ENCODE data around the gene TENM4.

TENM4 gene

GRCh38 chr11:79438631-79439409 is 2.0 kb downstream of the TENM4 start:
- DNase-seq (no peak), ATAC-seq (replicated peaks) (no peak)
- no peak overlapping the region for H3K27ac Mint-ChIP-seq
- H3K4me1 Mint-ChIP-seq (ENCODE audit: low read depth in 2 of 2) = peaks cover 0 to 5% of the 10 kb centered on the region in 2 donors
- H3K4me3 Mint-ChIP-seq = no peak overlapping the region
- peaks cover 0 to 6% of the 10 kb centered on the region in 2 donors for H3K9me3 Mint-ChIP-seq
- peaks cover 56 to 69% of the 10 kb centered on the region in 2 donors for H3K27me3 Mint-ChIP-seq
- no peaks in the 10 kb centered on the region for H3K36me3 Mint-ChIP-seq (ENCODE audit: insufficient read depth)

GRCh38 chr11:79437981-79438630 is 2.7 kb downstream of the TENM4 start:
- no peak for ATAC-seq (replicated peaks)
- H3K27me3 Mint-ChIP-seq = peaks cover 51 to 69% of the 10 kb centered on the region in 2 donors

DNA sequence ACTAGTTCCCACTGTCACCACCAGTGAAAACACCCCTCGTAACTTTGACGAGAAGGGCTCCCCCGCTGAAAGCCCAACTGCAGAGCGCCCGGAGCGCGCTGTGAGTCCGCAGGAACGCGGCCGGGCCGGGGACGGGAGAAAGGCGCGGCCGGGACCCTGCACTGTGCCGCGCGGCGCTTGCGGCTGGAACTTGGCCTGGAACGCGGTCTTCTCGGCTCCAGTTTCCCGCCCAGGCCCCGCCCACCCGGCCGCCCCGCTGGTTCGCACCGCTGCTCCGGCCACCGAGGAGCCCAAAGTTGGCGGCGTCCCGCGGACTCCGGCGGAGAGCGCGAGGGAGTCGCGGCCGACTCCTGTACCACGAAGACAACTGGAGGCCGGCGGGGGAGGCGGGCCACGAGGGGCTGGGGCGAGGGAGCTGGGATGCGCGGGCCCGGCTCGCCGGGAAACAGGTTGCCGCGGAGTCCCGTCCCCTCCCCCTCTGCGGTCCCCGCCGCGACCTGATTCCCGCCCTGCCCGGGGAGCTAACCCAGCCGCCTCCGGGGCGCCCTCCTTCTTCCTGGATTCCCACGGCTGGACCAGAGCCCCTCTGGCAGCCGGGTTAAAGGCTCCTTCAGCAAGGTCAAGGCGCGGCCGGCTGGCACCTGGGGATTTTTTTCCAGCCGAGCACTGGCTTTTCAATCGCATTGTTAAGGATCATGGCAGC is 3.4 kb downstream of the TENM4 start:
- Mint-ChIP-seq H3K4me3 (no peak overlapping the region), H3K36me3 (ENCODE audit: insufficient read depth) (no peaks in the 10 kb centered on the region), H3K4me1 (ENCODE audit: low read depth in 2 of 2) (peaks cover 0 to 5% of the 10 kb centered on the region in 2 donors), H3K27me3 (peaks cover 45 to 64% of the 10 kb centered on the region in 2 donors), H3K27ac (no peak overlapping the region), H3K9me3 (peaks cover 0 to 6% of the 10 kb centered on the region in 2 donors)
- no peak for ATAC-seq (replicated peaks)
- no peak for DNase-seq

More at GRCh38 chr11:79437981-79438630, 2.7 kb downstream of the TENM4 start:
- Mint-ChIP-seq H3K9me3 (peaks cover 0 to 6% of the 10 kb centered on the region in 2 donors), H3K4me3 (no peak overlapping the region), H3K27ac (no peak overlapping the region), H3K4me1 (ENCODE audit: low read depth in 2 of 2) (peaks cover 0 to 5% of the 10 kb centered on the region in 2 donors), H3K36me3 (ENCODE audit: insufficient read depth) (no peaks in the 10 kb centered on the region)
- DNase-seq = no peak

DNA sequence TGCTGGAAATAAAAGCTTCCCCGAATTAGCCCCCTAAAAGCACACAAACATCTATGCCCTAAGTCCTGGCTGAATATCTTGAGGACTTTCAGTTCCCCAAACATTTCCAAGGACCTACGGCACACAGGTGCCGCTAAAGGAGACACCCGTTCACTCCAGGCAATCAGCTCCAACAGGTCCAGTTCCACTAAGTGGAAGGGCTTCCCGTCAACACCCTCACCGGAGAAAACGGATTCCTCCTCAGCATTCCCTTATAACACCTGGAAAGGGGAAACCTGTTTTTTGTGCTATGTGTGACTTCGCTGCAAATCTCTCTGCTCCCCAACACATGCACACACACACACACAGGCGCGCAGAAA is 3.9 kb downstream of the TENM4 start:
- Mint-ChIP-seq H3K9me3 (peaks cover 0 to 6% of the 10 kb centered on the region in 2 donors), H3K27ac (no peak overlapping the region), H3K36me3 (ENCODE audit: insufficient read depth) (no peaks in the 10 kb centered on the region), H3K4me1 (ENCODE audit: low read depth in 2 of 2) (peaks cover 0 to 5% of the 10 kb centered on the region in 2 donors), H3K4me3 (no peak overlapping the region), H3K27me3 (peaks cover 39 to 59% of the 10 kb centered on the region in 2 donors)
- ATAC-seq (replicated peaks) (no peak), DNase-seq (no peak)

GRCh38 chr11:79434283-79434682 is 6.5 kb downstream of the TENM4 start:
- Mint-ChIP-seq H3K27me3 (peaks cover 22 to 46% of the 10 kb centered on the region in 2 donors), H3K27ac (no peak overlapping the region), H3K4me1 (ENCODE audit: low read depth in 2 of 2) (no peaks in the 10 kb centered on the region), H3K36me3 (ENCODE audit: insufficient read depth) (no peaks in the 10 kb centered on the region), H3K9me3 (peaks cover 0 to 3% of the 10 kb centered on the region in 2 donors), H3K4me3 (no peak overlapping the region)
- ATAC-seq (replicated peaks) (no peak), DNase-seq (no peak)

- Mint-ChIP-seq H3K36me3 (ENCODE audit: insufficient read depth) (no peaks in the 10 kb centered on the region), H3K9me3 (peaks cover 0 to 3% of the 10 kb centered on the region in 2 donors), H3K27me3 (peaks cover 13 to 29% of the 10 kb centered on the region in 2 donors), H3K4me3 (no peak overlapping the region), H3K27ac (no peak overlapping the region), H3K4me1 (ENCODE audit: low read depth in 2 of 2) (no peaks in the 10 kb centered on the region)
- ATAC-seq (replicated peaks) (no peak), DNase-seq (no peak)
These were observed 8.7 kb downstream of the TENM4 start for GRCh38 chr11:79432138-79432537.

DNA sequence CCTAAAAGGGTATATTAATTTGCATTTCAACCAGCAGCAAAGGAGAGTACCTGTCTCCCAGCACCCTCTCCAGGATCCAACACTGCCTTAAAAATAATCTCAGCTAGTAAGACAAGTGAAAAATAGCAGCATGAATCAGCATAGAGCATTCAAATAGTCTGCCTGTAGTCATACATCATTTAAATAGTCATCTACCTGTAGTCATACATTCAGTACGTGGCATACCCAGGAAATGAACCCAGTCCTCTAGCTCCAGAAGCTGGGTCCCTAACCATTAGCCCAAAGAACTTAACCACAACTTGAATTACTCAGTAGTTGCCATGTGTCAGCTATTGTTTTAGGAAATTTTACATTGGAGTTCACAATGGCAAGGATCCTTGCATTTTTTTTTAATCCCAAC is 9.3 kb downstream of the TENM4 start:
- no peaks in the 10 kb centered on the region for H3K4me1 Mint-ChIP-seq (ENCODE audit: low read depth in 2 of 2)
- H3K27ac Mint-ChIP-seq = no peak overlapping the region
- H3K9me3 Mint-ChIP-seq = peaks cover 2 to 3% of the 10 kb centered on the region in 2 donors
- DNase-seq (no peak), ATAC-seq (replicated peaks) (no peak)
- H3K27me3 Mint-ChIP-seq = peaks cover 7 to 22% of the 10 kb centered on the region in 2 donors
- H3K36me3 Mint-ChIP-seq (ENCODE audit: insufficient read depth) = no peaks in the 10 kb centered on the region
- no peak overlapping the region for H3K4me3 Mint-ChIP-seq

DNA sequence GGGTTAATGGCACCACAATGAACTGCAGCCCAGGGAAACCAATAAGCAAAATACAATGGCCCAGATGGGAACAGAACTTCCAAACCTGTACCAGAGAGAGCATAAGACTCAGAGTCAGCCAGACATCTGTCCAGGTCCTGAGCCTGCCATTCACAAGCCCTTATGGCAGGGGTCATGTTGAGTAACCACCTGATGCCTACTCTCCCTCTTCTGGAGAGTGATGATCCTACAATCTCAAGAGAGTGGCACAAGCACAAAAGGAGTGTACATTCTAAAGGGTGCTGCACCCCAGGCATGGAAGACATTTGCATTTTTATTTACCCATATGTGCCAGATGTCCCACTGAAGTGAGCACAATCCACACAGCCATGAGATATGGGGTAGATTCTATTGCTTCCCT is 10.6 kb downstream of the TENM4 start:
- H3K9me3 Mint-ChIP-seq = peaks cover 3 to 8% of the 10 kb centered on the region in 2 donors
- peaks cover 0 to 10% of the 10 kb centered on the region in 2 donors for H3K27me3 Mint-ChIP-seq
- ATAC-seq (replicated peaks) (no peak), DNase-seq (no peak)
- H3K4me3 Mint-ChIP-seq = no peak overlapping the region
- no peaks in the 10 kb centered on the region for H3K4me1 Mint-ChIP-seq (ENCODE audit: low read depth in 2 of 2)
- no peaks in the 10 kb centered on the region for H3K36me3 Mint-ChIP-seq (ENCODE audit: insufficient read depth)
- no peak overlapping the region for H3K27ac Mint-ChIP-seq

DNA sequence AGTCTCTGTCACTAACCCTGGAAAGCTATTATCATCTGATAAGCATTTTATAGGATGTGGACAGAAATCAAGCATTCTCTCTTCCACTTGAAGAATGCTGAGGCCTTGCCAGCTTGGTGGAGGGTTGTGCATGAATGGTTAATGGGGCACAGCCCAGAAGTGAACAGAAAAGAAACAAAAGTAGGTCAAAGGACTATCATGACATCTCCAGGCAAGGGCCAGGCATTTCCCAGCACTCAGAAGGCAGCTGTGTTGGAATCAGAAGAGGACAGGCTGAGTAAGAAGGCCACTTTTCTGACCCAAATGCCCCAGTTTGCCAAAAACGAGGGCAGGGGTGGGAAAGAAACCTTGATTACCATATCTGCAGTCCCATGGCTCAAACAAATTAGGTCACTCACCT is 12.4 kb downstream of the TENM4 start:
- H3K27ac Mint-ChIP-seq = no peak overlapping the region
- H3K9me3 Mint-ChIP-seq = peaks cover 0 to 8% of the 10 kb centered on the region in 2 donors
- H3K4me1 Mint-ChIP-seq (ENCODE audit: low read depth in 2 of 2) = no peaks in the 10 kb centered on the region
- no peak overlapping the region for H3K4me3 Mint-ChIP-seq
- H3K27me3 Mint-ChIP-seq = no peaks in the 10 kb centered on the region
- ATAC-seq (replicated peaks) = no peak
- no peak for DNase-seq
- H3K36me3 Mint-ChIP-seq (ENCODE audit: insufficient read depth) = no peaks in the 10 kb centered on the region

GRCh38 chr11:79427611-79428327 is 13.1 kb downstream of the TENM4 start:
- H3K9me3 Mint-ChIP-seq = peaks cover 0 to 8% of the 10 kb centered on the region in 2 donors

GRCh38 chr11:79427126-79427525 is 13.7 kb downstream of the TENM4 start:
- ATAC-seq (replicated peaks) (no peak), DNase-seq (no peak)
- Mint-ChIP-seq H3K36me3 (ENCODE audit: insufficient read depth) (no peaks in the 10 kb centered on the region), H3K4me1 (ENCODE audit: low read depth in 2 of 2) (no peaks in the 10 kb centered on the region), H3K9me3 (peaks cover 0 to 8% of the 10 kb centered on the region in 2 donors), H3K4me3 (no peak overlapping the region), H3K27me3 (no peaks in the 10 kb centered on the region), H3K27ac (no peak overlapping the region)

More at GRCh38 chr11:79427611-79428327, 13.1 kb downstream of the TENM4 start:
- DNase-seq = no peak
- Mint-ChIP-seq H3K4me1 (ENCODE audit: low read depth in 2 of 2) (no peaks in the 10 kb centered on the region), H3K36me3 (ENCODE audit: insufficient read depth) (no peaks in the 10 kb centered on the region), H3K27ac (no peak overlapping the region), H3K4me3 (no peak overlapping the region), H3K27me3 (no peaks in the 10 kb centered on the region)
- no peak for ATAC-seq (replicated peaks)

DNA sequence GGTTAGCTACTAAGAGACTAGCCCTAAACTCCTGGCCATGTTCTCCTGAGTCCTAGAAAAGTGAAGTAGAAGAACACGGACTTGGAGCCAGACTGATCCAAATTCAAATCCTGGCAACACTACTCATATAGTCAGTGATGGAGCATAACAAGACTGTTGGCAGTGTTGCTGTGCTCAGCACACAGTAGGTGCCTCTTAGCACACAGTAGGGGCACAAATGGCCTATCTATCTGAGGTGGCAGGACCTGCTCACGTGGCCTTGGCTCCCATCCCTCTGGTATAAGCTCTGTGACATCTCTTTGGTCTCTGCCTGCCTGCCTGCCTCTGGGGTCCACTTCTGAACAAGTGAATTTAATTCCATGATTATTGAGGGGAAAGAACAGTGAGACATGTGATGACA is 15.4 kb downstream of the TENM4 start:
- Mint-ChIP-seq H3K9me3 (peaks cover 0 to 8% of the 10 kb centered on the region in 2 donors), H3K4me1 (ENCODE audit: low read depth in 2 of 2) (no peaks in the 10 kb centered on the region), H3K27me3 (no peaks in the 10 kb centered on the region), H3K27ac (no peak overlapping the region), H3K4me3 (no peak overlapping the region), H3K36me3 (ENCODE audit: insufficient read depth) (no peaks in the 10 kb centered on the region)
- DNase-seq (no peak), ATAC-seq (replicated peaks) (no peak)

DNA sequence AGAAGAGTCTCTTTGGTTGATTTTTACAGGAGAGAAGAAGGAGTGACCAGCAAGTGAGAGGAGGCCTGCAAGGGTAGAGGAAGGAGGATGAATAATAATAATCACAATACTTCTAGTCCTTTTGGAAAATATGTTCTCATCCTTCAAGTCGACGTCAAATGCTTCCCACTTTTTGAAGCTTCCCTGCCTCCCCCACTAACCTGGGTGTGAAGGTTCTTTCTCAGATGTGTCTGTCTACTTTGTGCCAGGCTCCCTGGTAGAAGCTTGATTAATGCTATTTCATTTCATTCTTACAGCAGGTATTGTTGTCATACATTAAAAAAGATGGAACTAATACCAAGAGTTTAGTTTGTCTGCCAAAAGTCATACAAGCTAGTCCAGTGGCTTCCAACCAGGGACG is 17.1 kb downstream of the TENM4 start:
- Mint-ChIP-seq H3K27me3 (no peaks in the 10 kb centered on the region), H3K36me3 (ENCODE audit: insufficient read depth) (no peaks in the 10 kb centered on the region), H3K27ac (no peak overlapping the region), H3K4me1 (ENCODE audit: low read depth in 2 of 2) (no peaks in the 10 kb centered on the region), H3K4me3 (no peak overlapping the region), H3K9me3 (peaks cover 0 to 9% of the 10 kb centered on the region in 2 donors)
- ATAC-seq (replicated peaks) (no peak), DNase-seq (no peak)

All from effector memory CD8-positive, alpha-beta T cell (primary cell).